ENCODE data around the gene BEGAIN.

The BEGAIN gene

DNA sequence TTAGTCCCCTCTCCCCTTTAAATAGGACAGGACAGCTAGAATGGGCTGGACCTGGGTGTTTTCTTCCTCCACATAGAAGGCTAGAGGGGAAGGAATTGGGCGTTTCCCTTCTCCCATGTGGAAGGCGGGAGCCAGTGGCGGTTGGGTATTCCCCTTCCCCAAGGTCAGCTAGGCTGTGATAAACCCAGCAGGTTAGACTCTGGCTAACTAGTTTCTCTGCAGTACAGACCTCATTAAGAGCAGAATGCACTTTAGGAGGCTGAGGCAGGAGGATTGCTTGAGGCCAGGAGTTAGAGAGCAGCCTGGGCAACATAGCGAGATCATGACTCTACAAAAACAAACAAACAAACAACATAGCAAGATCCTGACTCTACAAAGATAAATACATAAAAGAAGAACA, 92.6 kb downstream of the BEGAIN start:
- no peak for DNase-seq (ENCODE audit: low spot score)
- no peak overlapping the region for H3K27ac ChIP-seq
- POLR2A ChIA-PET (ENCODE audit: low non-redundant PET) = no interaction called here
- CTCF ChIA-PET = no interaction called here
- TF ChIP-seq, protein P1, sequence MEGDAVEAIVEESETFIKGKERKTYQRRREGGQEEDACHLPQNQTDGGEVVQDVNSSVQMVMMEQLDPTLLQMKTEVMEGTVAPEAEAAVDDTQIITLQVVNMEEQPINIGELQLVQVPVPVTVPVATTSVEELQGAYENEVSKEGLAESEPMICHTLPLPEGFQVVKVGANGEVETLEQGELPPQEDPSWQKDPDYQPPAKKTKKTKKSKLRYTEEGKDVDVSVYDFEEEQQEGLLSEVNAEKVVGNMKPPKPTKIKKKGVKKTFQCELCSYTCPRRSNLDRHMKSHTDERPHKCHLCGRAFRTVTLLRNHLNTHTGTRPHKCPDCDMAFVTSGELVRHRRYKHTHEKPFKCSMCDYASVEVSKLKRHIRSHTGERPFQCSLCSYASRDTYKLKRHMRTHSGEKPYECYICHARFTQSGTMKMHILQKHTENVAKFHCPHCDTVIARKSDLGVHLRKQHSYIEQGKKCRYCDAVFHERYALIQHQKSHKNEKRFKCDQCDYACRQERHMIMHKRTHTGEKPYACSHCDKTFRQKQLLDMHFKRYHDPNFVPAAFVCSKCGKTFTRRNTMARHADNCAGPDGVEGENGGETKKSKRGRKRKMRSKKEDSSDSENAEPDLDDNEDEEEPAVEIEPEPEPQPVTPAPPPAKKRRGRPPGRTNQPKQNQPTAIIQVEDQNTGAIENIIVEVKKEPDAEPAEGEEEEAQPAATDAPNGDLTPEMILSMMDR (conservative IDR thresholded peaks at IDR 0.05; ENCODE audit: low read depth) = no peak

DNA sequence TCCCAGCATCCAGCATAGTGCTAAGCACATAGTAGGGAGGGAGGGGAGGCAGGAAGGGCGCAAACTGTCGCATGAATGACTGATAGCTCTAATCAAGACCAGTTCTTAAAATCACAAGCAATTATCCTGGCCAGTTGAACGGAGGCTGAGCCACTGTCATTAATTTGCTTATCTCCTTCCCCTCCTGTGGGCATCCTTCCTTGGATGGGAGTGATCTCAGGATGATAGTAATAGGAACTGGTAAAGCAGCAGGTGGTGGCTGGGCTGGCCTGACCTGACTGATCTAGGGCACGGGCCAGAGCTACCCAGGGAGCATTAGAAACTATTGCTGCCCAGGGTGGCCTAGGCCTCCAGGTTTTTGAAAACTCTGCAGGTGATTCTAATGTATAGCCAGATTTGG, 97.0 kb downstream of the BEGAIN start:
- no peak overlapping the region for H3K27ac ChIP-seq
- DNase-seq (ENCODE audit: low spot score) = no peak
- POLR2A ChIA-PET (ENCODE audit: low non-redundant PET) = no interaction called here
- CTCF ChIA-PET = no interaction called here
- TF ChIP-seq, protein P1 (conservative IDR thresholded peaks at IDR 0.05; ENCODE audit: low read depth) = no peak

DNA sequence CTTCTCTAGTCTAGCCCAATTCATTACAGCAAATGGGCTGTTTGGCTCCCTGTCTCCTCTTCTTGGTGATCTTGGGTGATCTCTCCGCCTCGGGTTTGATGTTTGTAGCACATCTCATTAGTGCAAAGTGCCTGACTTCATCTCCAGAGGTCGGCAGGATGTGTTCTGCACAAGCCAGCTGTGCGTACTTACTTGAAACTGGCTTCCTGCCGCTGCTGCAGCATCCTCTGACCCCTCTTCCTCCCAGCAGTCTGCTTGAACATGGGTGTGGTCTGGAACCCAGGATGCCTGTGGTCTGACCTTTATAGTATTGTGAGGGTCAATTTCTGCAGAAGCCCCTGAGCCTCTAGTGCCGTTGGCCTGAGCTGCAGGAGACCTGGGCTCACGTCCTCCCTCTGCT, 99.2 kb downstream of the BEGAIN start:
- CTCF ChIA-PET = interaction anchor here (0.8 kb wide), 1 partner anchor 10 kb away, joined by 3 read pairs; no protein-coding TSS in a partner anchor
- TF ChIP-seq, protein P1 (conservative IDR thresholded peaks at IDR 0.05; ENCODE audit: low read depth) = no peak
- POLR2A ChIA-PET (ENCODE audit: low non-redundant PET) = no interaction called here
- H3K27ac ChIP-seq = no peak overlapping the region
- no peak for DNase-seq (ENCODE audit: low spot score)

DNA sequence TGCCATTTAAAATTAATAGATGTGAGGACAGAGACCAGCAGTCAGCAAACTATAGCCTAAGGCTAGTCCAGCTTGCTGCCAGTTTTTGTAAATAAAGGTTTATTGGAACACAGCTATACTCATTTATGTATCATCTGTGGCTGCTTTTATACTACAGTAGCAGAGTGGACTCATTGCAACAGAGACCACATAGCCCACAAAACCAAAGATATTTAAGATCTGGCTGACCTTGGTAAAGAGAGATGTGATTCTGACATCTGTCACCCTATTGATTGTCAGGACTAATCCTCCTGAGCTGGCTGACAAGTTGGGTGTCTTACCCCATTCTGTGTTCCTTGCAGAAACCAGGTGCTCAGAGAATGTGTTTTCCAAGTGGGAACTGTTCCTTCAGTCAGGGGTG, 99.9 kb downstream of the BEGAIN start:
- DNase-seq (ENCODE audit: low spot score) = no peak
- no peak overlapping the region for H3K27ac ChIP-seq
- POLR2A ChIA-PET (ENCODE audit: low non-redundant PET) = no interaction called here
- TF ChIP-seq, protein P1 (conservative IDR thresholded peaks at IDR 0.05; ENCODE audit: low read depth) = no peak
- CTCF ChIA-PET = interaction anchor here (0.8 kb wide), 1 partner anchor 9 kb away, joined by 3 read pairs; no protein-coding TSS in a partner anchor
